HL-60 (cell line): ENCODE data around the gene RAB27A.

Source experiments
- DNase-seq, 2 experiments: peaks; one replicate each; pipeline ENCODE4 v3.0.0-alpha.2; 2010 to 2020; ENCODE audit warnings: low read depth in 1 of 2, low spot score in 1 of 2
- H3K27ac ChIP-seq: fragments of 250-450 bp; sonication (Bioruptor Pico); replicated peaks from 2 replicates; pipeline ENCODE4 v1.5.1; 2020; ENCODE audit warnings: mild to moderate bottlenecking, moderate library complexity
- H3K27me3 ChIP-seq: fragments of 250-450 bp; sonication (Bioruptor Pico); 2 replicates; pipeline ENCODE4 v1.5.1; 2021; ENCODE audit warnings: mild to moderate bottlenecking, moderate library complexity; ENCODE audit not compliant: insufficient read depth, poor library complexity, severe bottlenecking
- H3K4me3 ChIP-seq: replicated peaks from 2 replicates; pipeline ENCODE4 v1.5.1; 2011; ENCODE audit warnings: mild to moderate bottlenecking, control low read depth, low read length; ENCODE audit not compliant: insufficient read depth
- CTCF ChIP-seq: IDR thresholded peaks from one replicate; pipeline ENCODE4 v1.5.1; 2011; ENCODE audit warnings: low read length, control low read depth, inconsistent platforms; ENCODE audit not compliant: insufficient read depth
- GABPA ChIP-seq: IDR thresholded peaks from 2 replicates; pipeline ENCODE4 v1.6.1; 2012; ENCODE audit warnings: low read depth
- POLR2AphosphoS5 ChIP-seq: IDR thresholded peaks from 2 replicates; pipeline ENCODE4 v1.6.1; 2012; ENCODE audit warnings: low read depth
- SPI1 ChIP-seq: IDR thresholded peaks from 2 replicates; pipeline ENCODE4 v1.6.1; 2012; ENCODE audit warnings: low read depth, mild to moderate bottlenecking, borderline replicate concordance
- TF ChIP-seq, protein P1 (sequence below): IDR thresholded peaks from 2 replicates; pipeline ENCODE4 v1.6.1; 2012; ENCODE audit warnings: low read depth; ENCODE audit not compliant: insufficient replicate concordance

The RAB27A gene

GRCh38 chr15:55327387-55327786 is 37.8 kb upstream of the RAB27A start:
- TF ChIP-seq POLR2AphosphoS5 = no peak; the same call in 1 of the 2 replicates
- peak; percentile 97 for TF ChIP-seq SPI1
- no peak overlapping the region for H3K4me3 ChIP-seq
- H3K27me3 ChIP-seq = no peaks in the 10 kb centered on the region
- DNase-seq = peak in 1 of 2 experiments; percentile 67
- H3K27ac ChIP-seq = peak overlapping the region; percentile 62

GRCh38 chr15:55322467-55322866 is 32.9 kb upstream of the RAB27A start:
- no peak overlapping the region; the same call in 1 of the 2 replicates for H3K4me3 ChIP-seq
- DNase-seq = peak; percentile 46 to 86
- peak overlapping the region; percentile 90 for H3K27ac ChIP-seq
- TF ChIP-seq SPI1 (no peak), CTCF (no peak), GABPA (no peak), POLR2AphosphoS5 (no peak)
- TF ChIP-seq, protein P1, sequence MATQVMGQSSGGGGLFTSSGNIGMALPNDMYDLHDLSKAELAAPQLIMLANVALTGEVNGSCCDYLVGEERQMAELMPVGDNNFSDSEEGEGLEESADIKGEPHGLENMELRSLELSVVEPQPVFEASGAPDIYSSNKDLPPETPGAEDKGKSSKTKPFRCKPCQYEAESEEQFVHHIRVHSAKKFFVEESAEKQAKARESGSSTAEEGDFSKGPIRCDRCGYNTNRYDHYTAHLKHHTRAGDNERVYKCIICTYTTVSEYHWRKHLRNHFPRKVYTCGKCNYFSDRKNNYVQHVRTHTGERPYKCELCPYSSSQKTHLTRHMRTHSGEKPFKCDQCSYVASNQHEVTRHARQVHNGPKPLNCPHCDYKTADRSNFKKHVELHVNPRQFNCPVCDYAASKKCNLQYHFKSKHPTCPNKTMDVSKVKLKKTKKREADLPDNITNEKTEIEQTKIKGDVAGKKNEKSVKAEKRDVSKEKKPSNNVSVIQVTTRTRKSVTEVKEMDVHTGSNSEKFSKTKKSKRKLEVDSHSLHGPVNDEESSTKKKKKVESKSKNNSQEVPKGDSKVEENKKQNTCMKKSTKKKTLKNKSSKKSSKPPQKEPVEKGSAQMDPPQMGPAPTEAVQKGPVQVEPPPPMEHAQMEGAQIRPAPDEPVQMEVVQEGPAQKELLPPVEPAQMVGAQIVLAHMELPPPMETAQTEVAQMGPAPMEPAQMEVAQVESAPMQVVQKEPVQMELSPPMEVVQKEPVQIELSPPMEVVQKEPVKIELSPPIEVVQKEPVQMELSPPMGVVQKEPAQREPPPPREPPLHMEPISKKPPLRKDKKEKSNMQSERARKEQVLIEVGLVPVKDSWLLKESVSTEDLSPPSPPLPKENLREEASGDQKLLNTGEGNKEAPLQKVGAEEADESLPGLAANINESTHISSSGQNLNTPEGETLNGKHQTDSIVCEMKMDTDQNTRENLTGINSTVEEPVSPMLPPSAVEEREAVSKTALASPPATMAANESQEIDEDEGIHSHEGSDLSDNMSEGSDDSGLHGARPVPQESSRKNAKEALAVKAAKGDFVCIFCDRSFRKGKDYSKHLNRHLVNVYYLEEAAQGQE = no peak
- H3K27me3 ChIP-seq = no peaks in the 10 kb centered on the region

- TF ChIP-seq POLR2AphosphoS5 = no peak
- TF ChIP-seq SPI1 = no peak
- no peak for TF ChIP-seq CTCF
- peak overlapping the region; percentile 98 for H3K27ac ChIP-seq
- DNase-seq = no peak
- no peaks in the 10 kb centered on the region for H3K27me3 ChIP-seq
- 0 out of 2 replicates have a peak overlapping the region, but pooled peaks have one; percentile 89 for H3K4me3 ChIP-seq
These were observed 31.4 kb upstream of the RAB27A start for GRCh38 chr15:55320963-55321362.

- TF ChIP-seq POLR2AphosphoS5 (no peak), GABPA (no peak), SPI1 (no peak), CTCF (no peak)
- TF ChIP-seq, protein P1 = no peak
- no peak for DNase-seq
- Histone ChIP-seq H3K27ac (peak overlapping the region; percentile 98), H3K27me3 (no peaks in the 10 kb centered on the region), H3K4me3 (peak overlapping the region; percentile 89)
These were observed 30.6 kb upstream of the RAB27A start for GRCh38 chr15:55320238-55320550.
